Panc1 (cell line): ENCODE results near the gene ZFR2.

Source experiments
- POLR2AphosphoS5 ChIP-seq: IDR thresholded peaks from 2 replicates; pipeline ENCODE4 v1.6.1; 2012; ENCODE audit warnings: mild to moderate bottlenecking, low read depth, low read length, moderate library complexity
- SIN3A ChIP-seq: IDR thresholded peaks from 2 replicates; pipeline ENCODE4 v1.6.1; 2012; ENCODE audit warnings: low read depth, mild to moderate bottlenecking, low read length, moderate library complexity, borderline replicate concordance; ENCODE audit not compliant: insufficient read depth
- TCF7L2 ChIP-seq: IDR thresholded peaks from 2 replicates; pipeline ENCODE4 v1.6.1; 2011; ENCODE audit warnings: mild to moderate bottlenecking, low read depth, low read length, inconsistent platforms
- TF ChIP-seq, protein P1 (sequence below): fragments of 450-650 bp; IDR thresholded peaks from 2 replicates; pipeline ENCODE4 v1.5.1; 2017; ENCODE audit warnings: mild to moderate bottlenecking
- TF ChIP-seq, protein P2 (sequence below), 2 experiments: IDR thresholded peaks; 2 replicates each; pipeline ENCODE4 v1.6.1; 2011 to 2012; ENCODE audit warnings: low read depth in 2 of 2, control low read depth in 1 of 2, low read length in 1 of 2, mild to moderate bottlenecking in 1 of 2, moderate library complexity in 1 of 2; ENCODE audit not compliant: insufficient read depth in 1 of 2

DNA sequence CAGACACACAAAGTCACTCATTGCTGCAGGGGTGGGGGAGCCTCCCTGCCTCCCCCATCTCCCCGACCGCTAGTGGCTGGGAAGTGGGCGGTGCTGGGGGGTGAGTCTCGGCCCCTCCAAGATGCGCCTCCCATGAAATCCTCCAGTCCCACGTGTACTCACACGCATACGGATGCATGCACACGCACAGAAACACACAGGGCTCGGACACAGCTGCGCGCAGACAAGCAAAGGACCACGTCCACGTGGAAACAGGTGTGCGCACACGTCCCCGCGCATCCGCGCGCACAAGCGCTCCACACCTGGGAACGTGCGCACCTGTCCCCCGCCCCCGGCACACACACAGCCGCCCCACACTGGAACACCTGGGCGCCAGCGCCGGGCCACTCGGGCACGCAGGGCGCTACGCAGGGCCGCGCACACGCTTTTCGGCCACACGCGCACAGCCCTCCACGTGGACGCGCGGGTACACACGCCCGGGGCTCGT lies 83.3 kb downstream of the ZFR2 start:
- TF ChIP-seq, protein P1, sequence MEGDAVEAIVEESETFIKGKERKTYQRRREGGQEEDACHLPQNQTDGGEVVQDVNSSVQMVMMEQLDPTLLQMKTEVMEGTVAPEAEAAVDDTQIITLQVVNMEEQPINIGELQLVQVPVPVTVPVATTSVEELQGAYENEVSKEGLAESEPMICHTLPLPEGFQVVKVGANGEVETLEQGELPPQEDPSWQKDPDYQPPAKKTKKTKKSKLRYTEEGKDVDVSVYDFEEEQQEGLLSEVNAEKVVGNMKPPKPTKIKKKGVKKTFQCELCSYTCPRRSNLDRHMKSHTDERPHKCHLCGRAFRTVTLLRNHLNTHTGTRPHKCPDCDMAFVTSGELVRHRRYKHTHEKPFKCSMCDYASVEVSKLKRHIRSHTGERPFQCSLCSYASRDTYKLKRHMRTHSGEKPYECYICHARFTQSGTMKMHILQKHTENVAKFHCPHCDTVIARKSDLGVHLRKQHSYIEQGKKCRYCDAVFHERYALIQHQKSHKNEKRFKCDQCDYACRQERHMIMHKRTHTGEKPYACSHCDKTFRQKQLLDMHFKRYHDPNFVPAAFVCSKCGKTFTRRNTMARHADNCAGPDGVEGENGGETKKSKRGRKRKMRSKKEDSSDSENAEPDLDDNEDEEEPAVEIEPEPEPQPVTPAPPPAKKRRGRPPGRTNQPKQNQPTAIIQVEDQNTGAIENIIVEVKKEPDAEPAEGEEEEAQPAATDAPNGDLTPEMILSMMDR = no peak
- TF ChIP-seq POLR2AphosphoS5 = no peak
- no peak for TF ChIP-seq TCF7L2
- TF ChIP-seq, protein P2, sequence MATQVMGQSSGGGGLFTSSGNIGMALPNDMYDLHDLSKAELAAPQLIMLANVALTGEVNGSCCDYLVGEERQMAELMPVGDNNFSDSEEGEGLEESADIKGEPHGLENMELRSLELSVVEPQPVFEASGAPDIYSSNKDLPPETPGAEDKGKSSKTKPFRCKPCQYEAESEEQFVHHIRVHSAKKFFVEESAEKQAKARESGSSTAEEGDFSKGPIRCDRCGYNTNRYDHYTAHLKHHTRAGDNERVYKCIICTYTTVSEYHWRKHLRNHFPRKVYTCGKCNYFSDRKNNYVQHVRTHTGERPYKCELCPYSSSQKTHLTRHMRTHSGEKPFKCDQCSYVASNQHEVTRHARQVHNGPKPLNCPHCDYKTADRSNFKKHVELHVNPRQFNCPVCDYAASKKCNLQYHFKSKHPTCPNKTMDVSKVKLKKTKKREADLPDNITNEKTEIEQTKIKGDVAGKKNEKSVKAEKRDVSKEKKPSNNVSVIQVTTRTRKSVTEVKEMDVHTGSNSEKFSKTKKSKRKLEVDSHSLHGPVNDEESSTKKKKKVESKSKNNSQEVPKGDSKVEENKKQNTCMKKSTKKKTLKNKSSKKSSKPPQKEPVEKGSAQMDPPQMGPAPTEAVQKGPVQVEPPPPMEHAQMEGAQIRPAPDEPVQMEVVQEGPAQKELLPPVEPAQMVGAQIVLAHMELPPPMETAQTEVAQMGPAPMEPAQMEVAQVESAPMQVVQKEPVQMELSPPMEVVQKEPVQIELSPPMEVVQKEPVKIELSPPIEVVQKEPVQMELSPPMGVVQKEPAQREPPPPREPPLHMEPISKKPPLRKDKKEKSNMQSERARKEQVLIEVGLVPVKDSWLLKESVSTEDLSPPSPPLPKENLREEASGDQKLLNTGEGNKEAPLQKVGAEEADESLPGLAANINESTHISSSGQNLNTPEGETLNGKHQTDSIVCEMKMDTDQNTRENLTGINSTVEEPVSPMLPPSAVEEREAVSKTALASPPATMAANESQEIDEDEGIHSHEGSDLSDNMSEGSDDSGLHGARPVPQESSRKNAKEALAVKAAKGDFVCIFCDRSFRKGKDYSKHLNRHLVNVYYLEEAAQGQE (IDR thresholded peaks at IDR 0.05; ENCODE audit: insufficient read depth in 1 of 2, low read depth in 2 of 2, low read length in 1 of 2) = no peak
- TF ChIP-seq SIN3A = no peak
